GM12878 (cell line): ENCODE results near the gene CLASP1. TPM values are rescaled to one million over a fixed set of nuclear protein-coding genes. Genes with fewer than 3 reads are reported as not detected.

Experiments used
- ATAC-seq: fragments of 200-7000 bp; cut with Tn5 transposase; 3 replicates; pipeline ENCODE4 v1.9.1; 2020; ENCODE audit warnings: mild to moderate bottlenecking, moderate library complexity
- BruUV-seq: library from RNA; stranded (reverse); fragments of 400-500 nt; replicated peaks from 2 replicates; lab custom pipeline; 2021; lab: Mats Ljungman, UMichigan
- CTCF ChIA-PET: fragments of 300-600 bp; sonication (Branson Sonifier 250); formaldehyde crosslinking; extraction: SDS; loops from one replicate; lab custom pipeline; 2021; ENCODE audit warnings: inconsistent platforms; lab: Yijun Ruan, JAX
- POLR2A ChIA-PET: fragments of 350-600 bp; formaldehyde crosslinking; extraction: SDS; loops from one replicate; lab custom pipeline; 2021; ENCODE audit warnings: inconsistent platforms; lab: Charles Lee
- RAD21 ChIA-PET: fragments of 300-600 bp; sonication (Branson Sonifier 250); formaldehyde crosslinking; loops from one replicate; lab custom pipeline; 2023; ENCODE audit warnings: antibody characterized with exemption; ENCODE audit not compliant: unreplicated experiment; lab: Charles Lee
- SMC1A ChIA-PET: fragments of 300-600 bp; sonication (Branson Sonifier 250); formaldehyde crosslinking; loops from one replicate; lab custom pipeline; 2023; ENCODE audit not compliant: unreplicated experiment, uncharacterized antibody; lab: Charles Lee
- DNase-seq: peaks from one replicate; pipeline ENCODE4 v3.0.0-alpha.2; 2011; ENCODE audit warnings: low read depth, low spot score
- FAIRE-seq: peaks from 3 replicates; lab custom pipeline; 2011; peaks lifted over from hg19 to GRCh38; lab: Jason Lieb, UNC
- H2AFZ ChIP-seq: 2 replicates; pipeline ENCODE4 v1.6.0; 2011; ENCODE audit warnings: low read depth, low read length, control low read depth; ENCODE audit not compliant: control insufficient read depth
- H3K27ac ChIP-seq: 2 replicates; pipeline ENCODE4 v1.5.1; 2011; ENCODE audit warnings: control low read depth; ENCODE audit not compliant: control insufficient read depth, insufficient read depth
- H3K27me3 ChIP-seq, 2 experiments: replicated peaks in 1 of 2; 2 replicates each; pipeline versions ENCODE4 v1.6.0 to v1.6.1; 2011; ENCODE audit warnings: low read length in 1 of 2; ENCODE audit not compliant: control insufficient read depth in 2 of 2, insufficient read depth in 2 of 2
- H3K36me3 ChIP-seq, 2 experiments: 2 replicates each; pipeline ENCODE4 v1.5.1; 2011; ENCODE audit warnings: low read length in 1 of 2; ENCODE audit not compliant: control insufficient read depth in 2 of 2, insufficient read depth in 2 of 2
- H3K4me1 ChIP-seq: 2 replicates; pipeline ENCODE4 v1.6.1; 2011; ENCODE audit warnings: mild to moderate bottlenecking, low read length, moderate library complexity, mixed read lengths; ENCODE audit not compliant: control insufficient read depth, insufficient read depth
- H3K4me2 ChIP-seq: 2 replicates; pipeline ENCODE4 v1.6.0; 2011; ENCODE audit warnings: control low read depth; ENCODE audit not compliant: control insufficient read depth, insufficient read depth
- H3K4me3 ChIP-seq: fragments of 200-600 bp; sonication (generic); 2 replicates; pipeline ENCODE4 v1.5.1; 2016
- H3K79me2 ChIP-seq: 2 replicates; pipeline ENCODE4 v1.6.0; 2011; ENCODE audit warnings: low read length; ENCODE audit not compliant: control insufficient read depth, insufficient read depth
- H3K9ac ChIP-seq: 2 replicates; pipeline ENCODE4 v1.8.0; 2011; ENCODE audit warnings: low read length, control low read depth, mixed read lengths; ENCODE audit not compliant: control insufficient read depth, insufficient read depth
- H3K9me3 ChIP-seq: replicated peaks from 3 replicates; pipeline ENCODE4 v1.5.1; 2011; ENCODE audit warnings: mild to moderate bottlenecking, low read length; ENCODE audit not compliant: control insufficient read depth, insufficient read depth
- H4K20me1 ChIP-seq: 2 replicates; pipeline ENCODE4 v1.6.0; 2011; ENCODE audit not compliant: control insufficient read depth, insufficient read depth
- BMI1 ChIP-seq: fragments of 450-650 bp; IDR thresholded peaks from 2 replicates; pipeline ENCODE4 v1.6.1; 2016; ENCODE audit warnings: mild to moderate bottlenecking, moderate library complexity, borderline replicate concordance
- CHD1 ChIP-seq: IDR thresholded peaks from 2 replicates; pipeline ENCODE4 v1.6.1; 2012; ENCODE audit warnings: low read depth, low read length, improper control_type of control experiment
- GATAD2B ChIP-seq: fragments of 450-650 bp; conservative IDR thresholded peaks from 2 replicates; pipeline ENCODE4 v1.6.1; 2017; ENCODE audit warnings: low read depth, mild to moderate bottlenecking, moderate library complexity
- IKZF1 ChIP-seq: fragments of 450-650 bp; conservative IDR thresholded peaks from 2 replicates; pipeline ENCODE4 v1.6.1; 2017; ENCODE audit warnings: antibody characterized with exemption, mild to moderate bottlenecking
- KLF5 ChIP-seq: fragments of 450-650 bp; IDR thresholded peaks from 2 replicates; pipeline ENCODE4 v1.6.1; 2014; ENCODE audit warnings: mild to moderate bottlenecking; ENCODE audit not compliant: partially characterized antibody
- MEF2A ChIP-seq: IDR thresholded peaks from 2 replicates; pipeline ENCODE4 v1.6.1; 2011; ENCODE audit warnings: low read depth, mild to moderate bottlenecking, low read length, moderate library complexity; ENCODE audit not compliant: insufficient read depth
- NFXL1 ChIP-seq: fragments of 450-650 bp; IDR thresholded peaks from 2 replicates; pipeline ENCODE4 v1.6.1; 2017; ENCODE audit warnings: antibody characterized with exemption, mild to moderate bottlenecking, borderline replicate concordance
- NFYA ChIP-seq: IDR thresholded peaks from 2 replicates; pipeline ENCODE4 v1.6.1; 2011; ENCODE audit warnings: low read depth, mild to moderate bottlenecking, low read length, improper control_type of control experiment, borderline replicate concordance
- PAX5 ChIP-seq: IDR thresholded peaks from 2 replicates; pipeline ENCODE4 v1.6.1; 2011; ENCODE audit warnings: low read depth, low read length, borderline replicate concordance
- PAX8 ChIP-seq: fragments of 450-650 bp; IDR thresholded peaks from 2 replicates; pipeline ENCODE4 v1.6.1; 2017; ENCODE audit warnings: mild to moderate bottlenecking, moderate library complexity
- POLR2AphosphoS2 ChIP-seq: IDR thresholded peaks from 2 replicates; pipeline ENCODE4 v1.6.1; 2011; ENCODE audit warnings: low read depth, mild to moderate bottlenecking, low read length, improper control_type of control experiment, moderate library complexity
- SREBF1 ChIP-seq: IDR thresholded peaks from 2 replicates; pipeline ENCODE4 v1.6.1; 2012; ENCODE audit warnings: mild to moderate bottlenecking, low read length
- SUZ12 ChIP-seq: fragments of 200-600 bp; sonication (generic); IDR thresholded peaks from one replicate; pipeline ENCODE4 v1.6.1; 2018; ENCODE audit warnings: antibody characterized with exemption, mild to moderate bottlenecking; ENCODE audit not compliant: unreplicated experiment
- TAF1 ChIP-seq: IDR thresholded peaks from 2 replicates; pipeline ENCODE4 v1.6.1; 2011; ENCODE audit warnings: mild to moderate bottlenecking, low read depth, low read length, borderline replicate concordance
- in situ Hi-C: fragments of 300-500 bp; cut with MboI; formaldehyde crosslinking; loops from 9 replicates; pipeline ENCODE4 v1.14.3; 2018; ENCODE audit warnings: mixed read lengths
- intact Hi-C: fragments of 100-400 bp; cut with micrococcal nuclease; formaldehyde crosslinking; loops from one replicate; pipeline ENCODE4 v1.14.2; 2022; ENCODE audit not compliant: unreplicated experiment
- polyA plus RNA-seq, 11 experiments: library from polyadenylated mRNA; depleted of rRNA in 4 of 11; unstranded in 6 of 11; stranded (reverse) in 5 of 11; fragments of >200 nt; fragmentation: Nextera tagmentation in 4 of 11; fragmentation: Illumina TruSeq in 1 of 11; extraction: Ambion mirVana in 4 of 11; extraction: Trizol in 1 of 11; gene quantifications; 1 replicate in 1 of 11; 2 replicates in 10 of 11; pipeline versions ENCODE4 v1.2.1 to v1.2.3, GENCODE V29; 2011 to 2016; ENCODE audit warnings: inconsistent platforms in 2 of 11, missing spikeins in 2 of 11, low read depth in 1 of 11
- total RNA-seq, 4 experiments: library from RNA; depleted of rRNA in 3 of 4; stranded (reverse); fragments of >200 nt in 3 of 4; fragmentation: Illumina TruSeq in 1 of 4; extraction: Trizol in 1 of 4; gene quantifications; 2 replicates each; pipeline versions ENCODE4 v1.2.1 to v1.2.3, GENCODE V29; 2013 to 2021
- TF ChIP-seq, protein P1 (sequence below): fragments of 450-650 bp; IDR thresholded peaks from 2 replicates; pipeline ENCODE4 v1.6.1; 2016; ENCODE audit warnings: mild to moderate bottlenecking
- TF ChIP-seq, protein P2 (sequence below): IDR thresholded peaks from 2 replicates; pipeline ENCODE4 v1.6.1; 2012; ENCODE audit warnings: low read length, inconsistent platforms
- TF ChIP-seq, protein P3 (sequence below): fragments of 450-650 bp; IDR thresholded peaks from 2 replicates; pipeline ENCODE4 v1.6.1; 2017; ENCODE audit warnings: mild to moderate bottlenecking, low read depth, inconsistent platforms; ENCODE audit not compliant: poor library complexity, severe bottlenecking

Gene CLASP1
- total and polyA plus RNA-seq, 10 of the 15 experiments (the other 5 are each of a cell fraction or from before 2014, with no cell fraction given), result 1.4 to 62.4 (median 32.9) TPM

DNA sequence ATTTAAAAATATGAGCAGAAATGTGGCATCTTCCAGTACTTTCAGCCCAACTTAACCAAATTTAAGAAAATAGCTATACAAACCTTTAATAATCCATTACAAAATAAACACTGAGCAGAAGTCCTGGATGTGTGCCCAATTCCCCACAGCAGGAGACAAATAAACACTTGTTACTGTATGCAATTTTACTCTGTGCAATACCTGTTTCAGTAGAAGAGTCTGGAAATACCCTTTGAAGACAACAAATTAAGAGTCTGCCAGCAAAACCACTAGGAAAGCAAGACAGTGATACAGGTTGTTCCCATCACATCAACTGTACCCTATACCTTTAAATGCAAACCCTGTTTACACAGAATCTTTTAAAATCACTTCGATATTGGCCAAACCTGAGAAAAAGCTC, 160.0 kb downstream of the CLASP1 start (continued):
- TF ChIP-seq, protein P1, sequence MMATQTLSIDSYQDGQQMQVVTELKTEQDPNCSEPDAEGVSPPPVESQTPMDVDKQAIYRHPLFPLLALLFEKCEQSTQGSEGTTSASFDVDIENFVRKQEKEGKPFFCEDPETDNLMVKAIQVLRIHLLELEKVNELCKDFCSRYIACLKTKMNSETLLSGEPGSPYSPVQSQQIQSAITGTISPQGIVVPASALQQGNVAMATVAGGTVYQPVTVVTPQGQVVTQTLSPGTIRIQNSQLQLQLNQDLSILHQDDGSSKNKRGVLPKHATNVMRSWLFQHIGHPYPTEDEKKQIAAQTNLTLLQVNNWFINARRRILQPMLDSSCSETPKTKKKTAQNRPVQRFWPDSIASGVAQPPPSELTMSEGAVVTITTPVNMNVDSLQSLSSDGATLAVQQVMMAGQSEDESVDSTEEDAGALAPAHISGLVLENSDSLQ, result no peak
- TF ChIP-seq POLR2AphosphoS2 (no peak), GATAD2B (no peak)
- TF ChIP-seq, protein P2, sequence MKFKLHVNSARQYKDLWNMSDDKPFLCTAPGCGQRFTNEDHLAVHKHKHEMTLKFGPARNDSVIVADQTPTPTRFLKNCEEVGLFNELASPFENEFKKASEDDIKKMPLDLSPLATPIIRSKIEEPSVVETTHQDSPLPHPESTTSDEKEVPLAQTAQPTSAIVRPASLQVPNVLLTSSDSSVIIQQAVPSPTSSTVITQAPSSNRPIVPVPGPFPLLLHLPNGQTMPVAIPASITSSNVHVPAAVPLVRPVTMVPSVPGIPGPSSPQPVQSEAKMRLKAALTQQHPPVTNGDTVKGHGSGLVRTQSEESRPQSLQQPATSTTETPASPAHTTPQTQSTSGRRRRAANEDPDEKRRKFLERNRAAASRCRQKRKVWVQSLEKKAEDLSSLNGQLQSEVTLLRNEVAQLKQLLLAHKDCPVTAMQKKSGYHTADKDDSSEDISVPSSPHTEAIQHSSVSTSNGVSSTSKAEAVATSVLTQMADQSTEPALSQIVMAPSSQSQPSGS, result no peak

DNA sequence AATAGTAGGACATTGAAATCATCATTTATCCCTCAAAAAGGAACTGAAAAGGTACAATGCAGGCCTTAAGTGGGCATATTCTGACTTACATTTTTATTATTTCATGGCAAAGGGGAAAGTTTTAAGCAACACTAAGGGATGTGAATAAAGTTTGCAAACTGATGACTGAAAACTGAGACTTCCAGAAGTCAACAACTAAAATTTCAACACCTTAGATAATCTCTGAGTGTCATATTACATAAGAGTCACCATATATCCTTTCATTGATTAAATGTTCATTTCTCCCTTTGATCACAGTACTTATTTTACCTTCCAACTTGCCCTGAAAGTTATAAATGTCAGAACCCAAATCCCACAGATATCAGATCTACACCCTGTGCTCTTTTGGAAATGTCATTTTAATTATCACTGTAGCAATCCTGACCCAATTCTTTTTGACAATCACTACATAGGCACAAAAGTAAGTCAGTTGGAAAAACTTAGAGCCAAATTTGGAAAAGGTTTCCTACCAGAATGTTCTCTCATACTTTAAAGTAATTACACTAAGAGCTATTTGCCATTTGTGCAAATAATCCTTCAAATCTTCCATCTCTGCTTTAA, 163.0 kb downstream of the CLASP1 start:
- BruUV-seq, result no TSS peak
- ATAC-seq, result no peak
- H3K27me3 ChIP-seq, result no peaks in the 10 kb centered on the region
- no peaks in the 10 kb centered on the region for H4K20me1 ChIP-seq
- intact Hi-C loops, result no loop called here
- DNase-seq, result no peak
- H3K4me2 ChIP-seq, result no peak overlapping the region
- H3K79me2 ChIP-seq, result peaks cover 6% of the 10 kb centered on the region
- no peaks in the 10 kb centered on the region for H3K9me3 ChIP-seq
- no peak overlapping the region for H3K4me3 ChIP-seq
- CTCF ChIA-PET, result interaction anchor here (1.4 kb wide), 1 partner anchor 10 kb away, joined by 6 read pairs; no protein-coding TSS in a partner anchor
- no peak overlapping the region for H3K27ac ChIP-seq
- peaks cover 5 to 14% of the 10 kb centered on the region in 2 experiments; a peak in 3 of 4 replicates for H3K36me3 ChIP-seq
- no peak overlapping the region for H2AFZ ChIP-seq
- peaks cover 3% of the 10 kb centered on the region; the same call in 1 of the 2 replicates for H3K4me1 ChIP-seq
- FAIRE-seq, result no peak
- POLR2A ChIA-PET, result interaction anchor here (0.6 kb wide), 2 partner anchors 12 to 1820 kb away, joined by 3 read pairs; no protein-coding TSS in a partner anchor
- SMC1A ChIA-PET, result interaction anchor here (0.8 kb wide), 1 partner anchor 11 kb away, joined by 3 read pairs; no protein-coding TSS in a partner anchor
- H3K9ac ChIP-seq, result no peak overlapping the region
- in situ Hi-C loops, result no loop called here
- RAD21 ChIA-PET, result interaction anchor here (0.5 to 1.7 kb wide), 2 partner anchors 163 to 252 kb away, joined by 3 read pairs; partner anchors contain the start of gene CLASP1
- TF ChIP-seq BMI1, result no peak
- TF ChIP-seq PAX8, result no peak
- no peak for TF ChIP-seq IKZF1
- TF ChIP-seq MEF2A, result no peak
- TF ChIP-seq, protein P3, sequence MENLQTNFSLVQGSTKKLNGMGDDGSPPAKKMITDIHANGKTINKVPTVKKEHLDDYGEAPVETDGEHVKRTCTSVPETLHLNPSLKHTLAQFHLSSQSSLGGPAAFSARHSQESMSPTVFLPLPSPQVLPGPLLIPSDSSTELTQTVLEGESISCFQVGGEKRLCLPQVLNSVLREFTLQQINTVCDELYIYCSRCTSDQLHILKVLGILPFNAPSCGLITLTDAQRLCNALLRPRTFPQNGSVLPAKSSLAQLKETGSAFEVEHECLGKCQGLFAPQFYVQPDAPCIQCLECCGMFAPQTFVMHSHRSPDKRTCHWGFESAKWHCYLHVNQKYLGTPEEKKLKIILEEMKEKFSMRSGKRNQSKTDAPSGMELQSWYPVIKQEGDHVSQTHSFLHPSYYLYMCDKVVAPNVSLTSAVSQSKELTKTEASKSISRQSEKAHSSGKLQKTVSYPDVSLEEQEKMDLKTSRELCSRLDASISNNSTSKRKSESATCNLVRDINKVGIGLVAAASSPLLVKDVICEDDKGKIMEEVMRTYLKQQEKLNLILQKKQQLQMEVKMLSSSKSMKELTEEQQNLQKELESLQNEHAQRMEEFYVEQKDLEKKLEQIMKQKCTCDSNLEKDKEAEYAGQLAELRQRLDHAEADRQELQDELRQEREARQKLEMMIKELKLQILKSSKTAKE, result no peak
- TF ChIP-seq SUZ12, result no peak
- no peak for TF ChIP-seq NFYA
- no peak for TF ChIP-seq TAF1
- no peak for TF ChIP-seq NFXL1
- TF ChIP-seq POLR2AphosphoS2, result no peak
- TF ChIP-seq SREBF1, result no peak
- TF ChIP-seq CHD1, result no peak
- no peak for TF ChIP-seq PAX5
- TF ChIP-seq KLF5, result no peak
